GM19328 (cell line): Measurements from ENCODE around the gene ADAMTS8.

Experiments used
- ATAC-seq: cut with Tn5 transposase; IDR thresholded peaks from one replicate; pipeline ENCODE4 v1.9.1; 2021; ENCODE audit warnings: mild to moderate bottlenecking, moderate library complexity; ENCODE audit not compliant: unreplicated experiment

ADAMTS8 gene

GRCh38 chr11:130428316-130429119, at the start of gene ADAMTS8:
Gene ADAMTS8 (minus strand): TSS chr11:130428609. CDS start chr11:130428286, 323 bp downstream.
- ATAC-seq, result no peak

- no peak for ATAC-seq
Observed at GRCh38 chr11:130477586-130478203, 49.3 kb upstream of the ADAMTS8 start.

- no peak for ATAC-seq
Observed at GRCh38 chr11:130476922-130477491, 48.6 kb upstream of the ADAMTS8 start.

- no peak for ATAC-seq
Observed at GRCh38 chr11:130476200-130476921, 48.0 kb upstream of the ADAMTS8 start.

- ATAC-seq, result no peak
Observed at GRCh38 chr11:130475426-130476053, 47.1 kb upstream of the ADAMTS8 start.

- no peak for ATAC-seq
Observed at GRCh38 chr11:130474637-130475400, 46.4 kb upstream of the ADAMTS8 start.

GRCh38 chr11:130473795-130474377, 45.5 kb upstream of the ADAMTS8 start:
- ATAC-seq, result no peak

- no peak for ATAC-seq
Observed at GRCh38 chr11:130473056-130473794, 44.8 kb upstream of the ADAMTS8 start.

GRCh38 chr11:130472434-130472961, 44.1 kb upstream of the ADAMTS8 start:
- ATAC-seq, result no peak

- no peak for ATAC-seq
Observed at GRCh38 chr11:130471731-130472433, 43.5 kb upstream of the ADAMTS8 start.

- ATAC-seq, result no peak
Observed at GRCh38 chr11:130470832-130471706, 42.7 kb upstream of the ADAMTS8 start.

- no peak for ATAC-seq
Observed at GRCh38 chr11:130469181-130469580, 40.8 kb upstream of the ADAMTS8 start.

- ATAC-seq, result no peak
Observed at GRCh38 chr11:130467116-130467900, 38.9 kb upstream of the ADAMTS8 start.

GRCh38 chr11:130465263-130465662, 36.9 kb upstream of the ADAMTS8 start:
- no peak for ATAC-seq

- no peak for ATAC-seq
Observed at GRCh38 chr11:130464291-130464812, 35.9 kb upstream of the ADAMTS8 start.

GRCh38 chr11:130462931-130463330, 34.5 kb upstream of the ADAMTS8 start:
- no peak for ATAC-seq
